Lower lobe of right lung (tissue), 2 donors: ENCODE measurements around the gene ARMH2. TPM values are rescaled to one million over a fixed set of nuclear protein-coding genes. Genes with fewer than 3 reads are reported as not detected.

Source experiments
- ATAC-seq, 2 donors: fragments of 200-7000 bp; cut with Tn5 transposase; one replicate each; pipeline ENCODE4 v1.9.1; 2020 to 2022; ENCODE audit warnings: mild to moderate bottlenecking in 2 of 2, moderate library complexity in 2 of 2
- DNase-seq: peaks from one replicate; pipeline ENCODE4 v3.0.0-alpha.2; 2020
- H3K27ac ChIP-seq: fragments of 200-600 bp; one replicate; pipeline ENCODE4 v1.8.0; 2022
- H3K27me3 ChIP-seq: fragments of 200-600 bp; one replicate; pipeline ENCODE4 v1.8.0; 2022; ENCODE audit warnings: low read depth
- H3K36me3 ChIP-seq: fragments of 200-600 bp; one replicate; pipeline ENCODE4 v1.8.0; 2022; ENCODE audit warnings: mild to moderate bottlenecking
- H3K4me1 ChIP-seq: fragments of 200-600 bp; one replicate; pipeline ENCODE4 v1.8.0; 2022
- H3K4me3 ChIP-seq: fragments of 200-600 bp; one replicate; pipeline ENCODE4 v1.8.0; 2022; ENCODE audit warnings: mild to moderate bottlenecking
- H3K9me3 ChIP-seq: fragments of 200-600 bp; one replicate; pipeline ENCODE4 v1.8.0; 2022
- CTCF ChIP-seq: fragments of 200-600 bp; IDR thresholded peaks from one replicate; pipeline ENCODE4 v1.8.0; 2022; ENCODE audit warnings: antibody characterized with exemption, mild to moderate bottlenecking
- intact Hi-C: fragments of 100-400 bp; cut with DNase I; formaldehyde crosslinking; loops from one replicate; pipeline ENCODE4 v1.11.0; 2022
- long read RNA-seq: library from polyadenylated mRNA; unstranded; transcript quantifications from one replicate; pipeline ENCODE4 v2.0.0, GENCODE V29; 2021
- total RNA-seq: library from RNA; stranded (reverse); fragmentation: NEBNext Ultra II Directional; extraction: Animal tissue kit (Norgen Biotek cat#: 25700); gene quantifications from one replicate; pipeline ENCODE4 v1.2.1, GENCODE V29; 2021
- donor health status: DM: no; HTN: yes; CAD: no; lungs with severe emphysema.

Gene ARMH2
- total RNA-seq: 0.68 TPM
- long read RNA-seq, partial matches to known transcripts: 0 of 1 reads
- long read RNA-seq, other reads (novel, unspliced or antisense): 0 of 1 reads

GRCh38 chr6:24798740-24799540 is at the start of gene ARMH2:
Gene ARMH2 (minus strand): TSS chr6:24798917. CDS start chr6:24798857, 60 bp downstream.
- DNase-seq (no peak), ATAC-seq (peak; percentile 66 to 84)
- intact Hi-C loops: no loop called here
- H3K9me3 ChIP-seq: no peaks in the 10 kb centered on the region
- H3K36me3 ChIP-seq: no peaks in the 10 kb centered on the region
- no peak for TF ChIP-seq CTCF
- H3K4me3 ChIP-seq: no peak within 1 kb of the TSS
- H3K4me1 ChIP-seq: no peaks in the 10 kb centered on the region
- H3K27me3 ChIP-seq: no peaks in the 10 kb centered on the region
- no peak within 1 kb of the TSS for H3K27ac ChIP-seq

GRCh38 chr6:24848461-24848860 is 49.7 kb upstream of the ARMH2 start:
- no peak for DNase-seq
- H3K27ac ChIP-seq: no peak overlapping the region
- H3K4me1 ChIP-seq: no peaks in the 10 kb centered on the region
- intact Hi-C loops: no loop called here
- TF ChIP-seq CTCF: no peak
- no peak for ATAC-seq
- no peaks in the 10 kb centered on the region for H3K9me3 ChIP-seq
- no peaks in the 10 kb centered on the region for H3K27me3 ChIP-seq
- no peak overlapping the region for H3K4me3 ChIP-seq
- peaks cover 51% of the 10 kb centered on the region for H3K36me3 ChIP-seq

- intact Hi-C loops: no loop called here
- ATAC-seq: peak; percentile 36 to 58
- no peaks in the 10 kb centered on the region for H3K4me1 ChIP-seq
- no peaks in the 10 kb centered on the region for H3K27me3 ChIP-seq
- no peak overlapping the region for H3K27ac ChIP-seq
- no peak for TF ChIP-seq CTCF
- peaks cover 52% of the 10 kb centered on the region for H3K36me3 ChIP-seq
- no peak overlapping the region for H3K4me3 ChIP-seq
- H3K9me3 ChIP-seq: no peaks in the 10 kb centered on the region
- DNase-seq: peak; percentile 51
These were observed 48.7 kb upstream of the ARMH2 start for GRCh38 chr6:24847402-24847801.

GRCh38 chr6:24845578-24845977 is 46.9 kb upstream of the ARMH2 start:
- H3K4me1 ChIP-seq: no peaks in the 10 kb centered on the region
- intact Hi-C loops: no loop called here
- TF ChIP-seq CTCF: no peak
- DNase-seq (no peak), ATAC-seq (no peak)
- H3K27me3 ChIP-seq: no peaks in the 10 kb centered on the region
- no peak overlapping the region for H3K4me3 ChIP-seq
- H3K9me3 ChIP-seq: no peaks in the 10 kb centered on the region
- H3K36me3 ChIP-seq: peaks cover 67% of the 10 kb centered on the region
- no peak overlapping the region for H3K27ac ChIP-seq

GRCh38 chr6:24844903-24845302 is 46.2 kb upstream of the ARMH2 start:
- no peak overlapping the region for H3K27ac ChIP-seq
- no peaks in the 10 kb centered on the region for H3K4me1 ChIP-seq
- no peak overlapping the region for H3K4me3 ChIP-seq
- H3K27me3 ChIP-seq: no peaks in the 10 kb centered on the region
- H3K36me3 ChIP-seq: peaks cover 62% of the 10 kb centered on the region
- intact Hi-C loops: no loop called here
- H3K9me3 ChIP-seq: no peaks in the 10 kb centered on the region
- ATAC-seq: no peak
- TF ChIP-seq CTCF: no peak
- no peak for DNase-seq
